HepG2 (cell line): ENCODE data around the gene CKAP2L. TPM values are rescaled to one million over a fixed set of nuclear protein-coding genes. Genes with fewer than 3 reads are reported as not detected.

Experiments
- IKZF4 ChIP-seq: sonication (generic); formaldehyde crosslinking; IDR thresholded peaks from 2 replicates; pipeline ENCODE4 v1.5.1; 2020; ENCODE audit warnings: borderline replicate concordance, mild to moderate bottlenecking, low read depth, missing genetic modification reagents; ENCODE audit errors: not compliant biosample characterization
- NAIF1 ChIP-seq: sonication (generic); formaldehyde crosslinking; IDR thresholded peaks from 2 replicates; pipeline ENCODE4 v1.5.0; 2020; ENCODE audit warnings: mild to moderate bottlenecking, missing genetic modification reagents, borderline replicate concordance
- NFE2 ChIP-seq: sonication (generic); formaldehyde crosslinking; IDR thresholded peaks from 2 replicates; pipeline ENCODE4 v1.4.0; 2020; ENCODE audit warnings: missing genetic modification reagents
- NPAS2 ChIP-seq: sonication (generic); formaldehyde crosslinking; IDR thresholded peaks from 2 replicates; pipeline ENCODE4 v1.8.0; 2022; ENCODE audit warnings: mild to moderate bottlenecking, missing genetic modification reagents, borderline replicate concordance
- NR2F1 ChIP-seq, 2 experiments: fragments of 450-650 bp in 1 of 2; formaldehyde crosslinking in 1 of 2; IDR thresholded peaks; 2 replicates each; pipeline versions ENCODE4 v1.5.0 to v1.6.1; 2016 to 2020; ENCODE audit warnings: mild to moderate bottlenecking in 1 of 2, missing compliant biosample characterization in 1 of 2, missing genetic modification reagents in 1 of 2, moderate library complexity in 1 of 2
- NR2F2 ChIP-seq: IDR thresholded peaks from 2 replicates; pipeline ENCODE4 v1.6.1; 2012; ENCODE audit warnings: low read depth, inconsistent platforms, borderline replicate concordance
- RNF219 ChIP-seq: sonication (generic); formaldehyde crosslinking; IDR thresholded peaks from 2 replicates; pipeline ENCODE4 v1.5.0; 2020; ENCODE audit warnings: mild to moderate bottlenecking, missing genetic modification reagents
- SP4 ChIP-seq: sonication (generic); formaldehyde crosslinking; IDR thresholded peaks from 2 replicates; pipeline ENCODE4 v1.8.1; 2023; ENCODE audit warnings: mild to moderate bottlenecking, missing genetic modification reagents
- SRY ChIP-seq: sonication (generic); formaldehyde crosslinking; IDR thresholded peaks from 2 replicates; pipeline ENCODE4 v1.8.0; 2022; ENCODE audit warnings: mild to moderate bottlenecking, missing genetic modification reagents
- TRIM24 ChIP-seq: sonication (generic); formaldehyde crosslinking; IDR thresholded peaks from 2 replicates; pipeline ENCODE4 v1.8.0; 2022; ENCODE audit warnings: mild to moderate bottlenecking, missing genetic modification reagents
- ZBED4 ChIP-seq: sonication (generic); formaldehyde crosslinking; IDR thresholded peaks from 2 replicates; pipeline ENCODE4 v1.4.0; 2020; ENCODE audit warnings: missing genetic modification reagents, borderline replicate concordance
- ZNF234 ChIP-seq: sonication (generic); formaldehyde crosslinking; conservative IDR thresholded peaks from 2 replicates; pipeline ENCODE4 v1.5.1; 2020; ENCODE audit warnings: mild to moderate bottlenecking, missing genetic modification reagents
- ZNF264 ChIP-seq: sonication (generic); formaldehyde crosslinking; IDR thresholded peaks from 2 replicates; pipeline ENCODE4 v1.4.0; 2020; ENCODE audit warnings: missing genetic modification reagents
- ZNF557 ChIP-seq: sonication (generic); formaldehyde crosslinking; IDR thresholded peaks from 2 replicates; pipeline ENCODE4 v1.4.0; 2020; ENCODE audit warnings: missing genetic modification reagents
- ZNF605 ChIP-seq: sonication (generic); formaldehyde crosslinking; IDR thresholded peaks from 2 replicates; pipeline ENCODE4 v1.8.0; 2022; ENCODE audit warnings: mild to moderate bottlenecking, missing genetic modification reagents
- ZNF644 ChIP-seq: IDR thresholded peaks from 2 replicates; pipeline ENCODE4 v1.6.1; 2016; ENCODE audit warnings: low read depth
- ZNF747 ChIP-seq: sonication (generic); formaldehyde crosslinking; IDR thresholded peaks from 2 replicates; pipeline ENCODE4 v1.8.1; 2023; ENCODE audit warnings: missing genetic modification reagents, mild to moderate bottlenecking, borderline replicate concordance
- ZNF784 ChIP-seq: sonication (generic); formaldehyde crosslinking; IDR thresholded peaks from 2 replicates; pipeline ENCODE4 v1.5.1; 2020; ENCODE audit warnings: missing genetic modification reagents, mild to moderate bottlenecking, borderline replicate concordance
- ZNF790 ChIP-seq: sonication (generic); formaldehyde crosslinking; IDR thresholded peaks from 2 replicates; pipeline ENCODE4 v1.8.0; 2022; ENCODE audit warnings: missing genetic modification reagents, mild to moderate bottlenecking, borderline replicate concordance
- ZSCAN31 ChIP-seq: sonication (generic); formaldehyde crosslinking; IDR thresholded peaks from 2 replicates; pipeline ENCODE4 v1.5.0; 2020; ENCODE audit warnings: low read depth, mild to moderate bottlenecking, missing genetic modification reagents
- polyA plus RNA-seq, 8 experiments: library from polyadenylated mRNA; depleted of rRNA in 3 of 8; stranded (reverse) in 7 of 8; unstranded in 1 of 8; fragments of >200 nt; fragmentation: Illumina TruSeq in 4 of 8; extraction: Trizol in 4 of 8; gene quantifications; 2 replicates each; pipeline versions ENCODE4 v1.2.1 to v1.2.3, GENCODE V29; 2011 to 2016; ENCODE audit warnings: low read depth in 4 of 8, missing spikeins in 1 of 8, mixed read lengths in 1 of 8; ENCODE audit not compliant: insufficient read depth in 1 of 8
- total RNA-seq, 5 experiments: library from RNA; depleted of rRNA; stranded (reverse); fragments of >200 nt; fragmentation: Illumina TruSeq; extraction: Trizol; gene quantifications; 2 replicates each; pipeline ENCODE4 v1.2.3, GENCODE V29; 2016; ENCODE audit warnings: low read depth in 1 of 5

Gene CKAP2L
- total and polyA plus RNA-seq, 2 of the 13 experiments (the other 11 are each of a cell fraction or from before 2014, with no cell fraction given) = 7.1 to 9.5 TPM

- no peak for TF ChIP-seq ZBED4 (CRISPR knock-in tag)
- TF ChIP-seq ZNF747 (CRISPR knock-in tag) = peak; percentile 34; the same call in 1 of the 2 replicates
- TF ChIP-seq NPAS2 (CRISPR knock-in tag) = no peak
- TF ChIP-seq SP4 (CRISPR knock-in tag) = no peak
- no peak for TF ChIP-seq NR2F2
- TF ChIP-seq IKZF4 = no peak
- no peak; the same call in 1 of the 2 replicates for TF ChIP-seq TRIM24
- no peak for TF ChIP-seq ZNF557
- no peak for TF ChIP-seq ZNF790 (CRISPR knock-in tag)
- TF ChIP-seq NFE2 (CRISPR knock-in tag) = no peak
- no peak for TF ChIP-seq ZNF234 (CRISPR knock-in tag)
- TF ChIP-seq NAIF1 (CRISPR knock-in tag) = no peak
- TF ChIP-seq ZSCAN31 (CRISPR knock-in tag) = no peak
- peak; percentile 53 for TF ChIP-seq ZNF644
- no peak for TF ChIP-seq ZNF605 (CRISPR knock-in tag)
- no peak for TF ChIP-seq ZNF784
- no peak; a peak in 2 of 4 replicates for TF ChIP-seq NR2F1 (CRISPR knock-in tag; IDR thresholded peaks at IDR 0.05)
- TF ChIP-seq RNF219 = no peak
- no peak for TF ChIP-seq SRY (CRISPR knock-in tag)
- TF ChIP-seq ZNF264 (CRISPR knock-in tag) = no peak
Measured at GRCh38 chr2:112803691-112804521, 39.5 kb upstream of the CKAP2L start (continued).
